ENCODE measurements around the gene APOL2. TPM values are rescaled to one million over a fixed set of nuclear protein-coding genes. Genes with fewer than 3 reads are reported as not detected.

The APOL2 gene
- total RNA-seq, 1 experiment from 2014 or later = 9.9 TPM

DNA sequence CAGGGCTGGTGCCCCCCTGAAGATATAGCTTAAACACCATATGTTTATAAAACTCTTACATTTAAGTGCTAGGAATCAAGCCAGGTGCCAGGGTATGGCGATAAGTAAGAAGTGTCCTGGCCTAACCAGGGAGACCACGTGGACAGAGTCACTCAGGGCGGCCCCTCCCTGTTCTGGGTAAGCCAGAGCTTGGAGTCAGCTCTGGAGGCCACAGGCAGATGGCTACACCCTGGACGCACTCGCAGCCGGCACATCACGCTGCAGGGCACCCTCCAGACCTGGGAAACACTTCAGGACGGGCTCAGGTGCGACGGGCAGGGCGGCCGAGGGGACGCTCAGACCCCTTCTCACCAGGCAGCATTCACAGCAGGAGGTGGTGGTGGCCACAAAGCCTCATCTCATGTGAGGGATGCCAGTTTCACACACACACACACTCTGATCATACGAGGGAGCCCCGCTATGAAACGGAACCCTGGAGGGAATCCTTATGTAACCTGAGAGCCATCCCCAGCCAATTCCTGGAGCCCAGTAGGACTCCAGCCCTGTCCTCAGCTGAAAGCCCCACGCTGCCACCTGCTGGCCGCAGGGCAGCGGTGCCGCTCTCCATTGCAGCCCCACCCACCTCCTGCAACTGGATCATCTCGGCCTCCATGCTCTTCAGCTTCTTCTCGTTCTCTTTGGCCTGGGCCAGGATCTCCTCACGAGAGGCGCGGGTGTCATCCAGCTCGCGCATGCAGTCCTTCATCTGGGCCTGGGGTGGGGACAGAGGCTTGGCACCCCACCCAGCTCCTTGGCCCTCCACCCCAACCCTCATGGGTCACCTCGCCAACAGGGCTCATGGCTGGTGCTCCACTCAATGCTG lies 47.0 kb upstream of the APOL2 start:
- Histone ChIP-seq H3K79me2 (ENCODE audit: insufficient read depth, low read length) (no peaks in the 10 kb centered on the region), H3K27me3 (ENCODE audit: insufficient read depth, low read length) (no peaks in the 10 kb centered on the region), H2AFZ (ENCODE audit: low read depth, low read length, poor library complexity, severe bottlenecking) (no peak overlapping the region), H3K9me2 (ENCODE audit: insufficient read depth) (no peaks in the 10 kb centered on the region), H3K27ac (ENCODE audit: low read depth, low read length) (no peak overlapping the region), H3K9me3 (ENCODE audit: control insufficient read depth in 1 of 2, insufficient read depth in 1 of 2, low read depth in 1 of 2, low read length in 2 of 2) (no peaks in the 10 kb centered on the region), H3K9ac (ENCODE audit: low read length) (no peak overlapping the region), H4K20me1 (ENCODE audit: insufficient read depth) (no peaks in the 10 kb centered on the region), H3K4me1 (ENCODE audit: control insufficient read depth in 1 of 2, insufficient read depth in 2 of 2, low read length in 2 of 2) (no peaks in the 10 kb centered on the region), H3K36me3 (ENCODE audit: control insufficient read depth in 1 of 2, insufficient read depth in 2 of 2, low read length in 2 of 2) (peaks cover 58 to 62% of the 10 kb centered on the region in 2 experiments; a peak in 3 of 4 replicates), H3K4me2 (ENCODE audit: low read length) (no peak overlapping the region), H3K4me3 (replicated peaks in 1 of 2; ENCODE audit: low read depth in 1 of 2, low read length in 2 of 2) (no peak overlapping the region)
- ChIA-PET POLR2A (interaction anchor here (0.6 kb wide), 1 partner anchor 46 kb away, joined by 3 read pairs; no protein-coding TSS in a partner anchor), RAD21 (ENCODE audit: low non-redundant PET in 1 of 2, low total read pairs in 2 of 2, uncharacterized antibody in 2 of 2, unreplicated experiment in 2 of 2) (interaction anchor here (0.7 to 1.0 kb wide), 3 partner anchors 141 to 184 kb away, joined by 3 read pairs; no protein-coding TSS in a partner anchor), CTCF (interaction anchor here (0.8 to 1.9 kb wide), 10 partner anchors 8 to 200 kb away, joined by 3 to 15 read pairs (median 4); no protein-coding TSS in a partner anchor)
- BruUV-seq (replicated peaks) = no TSS peak
- DNase-seq (ENCODE audit: low read depth, low spot score) = peak; percentile 18
- peak; percentile 94 for ATAC-seq
- TF ChIP-seq, protein P1, sequence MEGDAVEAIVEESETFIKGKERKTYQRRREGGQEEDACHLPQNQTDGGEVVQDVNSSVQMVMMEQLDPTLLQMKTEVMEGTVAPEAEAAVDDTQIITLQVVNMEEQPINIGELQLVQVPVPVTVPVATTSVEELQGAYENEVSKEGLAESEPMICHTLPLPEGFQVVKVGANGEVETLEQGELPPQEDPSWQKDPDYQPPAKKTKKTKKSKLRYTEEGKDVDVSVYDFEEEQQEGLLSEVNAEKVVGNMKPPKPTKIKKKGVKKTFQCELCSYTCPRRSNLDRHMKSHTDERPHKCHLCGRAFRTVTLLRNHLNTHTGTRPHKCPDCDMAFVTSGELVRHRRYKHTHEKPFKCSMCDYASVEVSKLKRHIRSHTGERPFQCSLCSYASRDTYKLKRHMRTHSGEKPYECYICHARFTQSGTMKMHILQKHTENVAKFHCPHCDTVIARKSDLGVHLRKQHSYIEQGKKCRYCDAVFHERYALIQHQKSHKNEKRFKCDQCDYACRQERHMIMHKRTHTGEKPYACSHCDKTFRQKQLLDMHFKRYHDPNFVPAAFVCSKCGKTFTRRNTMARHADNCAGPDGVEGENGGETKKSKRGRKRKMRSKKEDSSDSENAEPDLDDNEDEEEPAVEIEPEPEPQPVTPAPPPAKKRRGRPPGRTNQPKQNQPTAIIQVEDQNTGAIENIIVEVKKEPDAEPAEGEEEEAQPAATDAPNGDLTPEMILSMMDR (IDR thresholded peaks at IDR 0.05 in 2 of 3, conservative IDR thresholded peaks at IDR 0.05 in 1 of 3; ENCODE audit: borderline replicate concordance in 1 of 3, insufficient read depth in 1 of 3, low read depth in 2 of 3, low read length in 2 of 3) = peak; percentile 58 to 96 (median 95)
- TF ChIP-seq RAD21 (IDR thresholded peaks at IDR 0.05; ENCODE audit: low read depth) = peak; percentile 60
- no peak for TF ChIP-seq ZFX (IDR thresholded peaks at IDR 0.05)
- TF ChIP-seq ELF1 (IDR thresholded peaks at IDR 0.05; ENCODE audit: borderline replicate concordance, low read depth) = no peak
- TF ChIP-seq SIN3A (IDR thresholded peaks at IDR 0.05; ENCODE audit: low read depth) = no peak
- intact Hi-C loops (cut with micrococcal nuclease) = loop anchor here (1.0 kb wide), 1 partner anchor 91 kb away; no protein-coding TSS in a partner anchor

DNA sequence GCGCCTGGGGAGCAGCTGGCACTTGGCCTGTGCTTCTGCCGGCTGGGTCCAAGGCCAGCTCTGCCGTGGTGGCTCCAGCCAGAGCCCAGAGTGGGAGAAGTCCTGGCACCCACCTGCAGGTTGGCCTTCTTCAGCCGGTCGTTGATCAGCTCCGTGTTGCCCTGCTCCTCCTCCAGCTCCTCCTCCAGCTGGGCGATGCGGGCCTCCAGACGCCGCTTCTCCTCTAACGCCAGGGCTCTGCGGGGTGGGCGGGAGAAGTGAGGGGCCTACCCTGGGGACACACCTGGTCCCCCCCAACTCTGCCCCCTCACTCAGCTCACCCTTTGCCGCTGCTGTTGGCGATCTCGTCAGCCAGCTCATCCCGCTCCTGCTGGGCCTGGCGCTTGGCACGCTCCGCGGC lies 46.2 kb upstream of the APOL2 start:
- ATAC-seq (no peak), DNase-seq (ENCODE audit: low read depth, low spot score) (no peak)
- CTCF ChIA-PET = interaction anchor here (1.4 to 1.9 kb wide), 6 partner anchors 16 to 201 kb away, joined by 3 to 15 read pairs (median 4); no protein-coding TSS in a partner anchor
- Histone ChIP-seq H3K4me2 (ENCODE audit: low read length) (no peak overlapping the region), H3K4me1 (ENCODE audit: control insufficient read depth in 1 of 2, insufficient read depth in 2 of 2, low read length in 2 of 2) (no peaks in the 10 kb centered on the region), H3K9ac (ENCODE audit: low read length) (no peak overlapping the region), H3K27ac (ENCODE audit: low read depth, low read length) (no peak overlapping the region), H3K9me2 (ENCODE audit: insufficient read depth) (no peaks in the 10 kb centered on the region), H3K79me2 (ENCODE audit: insufficient read depth, low read length) (no peaks in the 10 kb centered on the region), H4K20me1 (ENCODE audit: insufficient read depth) (no peaks in the 10 kb centered on the region), H2AFZ (ENCODE audit: low read depth, low read length, poor library complexity, severe bottlenecking) (no peak overlapping the region), H3K9me3 (ENCODE audit: control insufficient read depth in 1 of 2, insufficient read depth in 1 of 2, low read depth in 1 of 2, low read length in 2 of 2) (no peaks in the 10 kb centered on the region), H3K27me3 (ENCODE audit: insufficient read depth, low read length) (no peaks in the 10 kb centered on the region), H3K4me3 (replicated peaks in 1 of 2; ENCODE audit: low read depth in 1 of 2, low read length in 2 of 2) (no peak overlapping the region), H3K36me3 (ENCODE audit: control insufficient read depth in 1 of 2, insufficient read depth in 2 of 2, low read length in 2 of 2) (peaks cover 58 to 62% of the 10 kb centered on the region in 2 experiments; a peak in 3 of 4 replicates)
- POLR2A ChIA-PET = no interaction called here
- intact Hi-C loops (cut with micrococcal nuclease) = no loop called here
- BruUV-seq (replicated peaks) = no TSS peak
- no peak for TF ChIP-seq SIN3A (IDR thresholded peaks at IDR 0.05; ENCODE audit: low read depth)
- TF ChIP-seq CEBPB (IDR thresholded peaks at IDR 0.05; ENCODE audit: low read depth) = no peak
- TF ChIP-seq POLR2AphosphoS5 (IDR thresholded peaks at IDR 0.05; ENCODE audit: low read depth, low read length) = no peak
- no peak for TF ChIP-seq RAD21 (IDR thresholded peaks at IDR 0.05; ENCODE audit: low read depth)
- TF ChIP-seq EGR1 (IDR thresholded peaks at IDR 0.05; ENCODE audit: low read depth) = no peak
- RAD21 ChIA-PET (ENCODE audit: low non-redundant PET in 1 of 2, low total read pairs in 2 of 2, uncharacterized antibody in 2 of 2, unreplicated experiment in 2 of 2) = no interaction called here

All from HCT116 (cell line).